Measurements from ENCODE around the gene VAX1.
"Not testable (repeated sequence)": the region's sequence is repeated elsewhere in the genome, so short reads cannot be mapped to it uniquely, and the experiment has no call there.

VAX1 gene

GRCh38 chr10:117137911-117138642 lies at the start of gene VAX1:
Gene VAX1 (minus strand): TSS chr10:117138270. CDS start chr10:117138056, 214 bp downstream.
- DNase-seq: peak; percentile 64

GRCh38 chr10:117186832-117187615 lies 49.0 kb upstream of the VAX1 start:
- peak; percentile 37 for DNase-seq

GRCh38 chr10:117185817-117186216 lies 47.7 kb upstream of the VAX1 start:
- not testable (repeated sequence) for DNase-seq

- DNase-seq: no peak
Measured at GRCh38 chr10:117184821-117185220, 46.8 kb upstream of the VAX1 start.

GRCh38 chr10:117184296-117184695 lies 46.2 kb upstream of the VAX1 start:
- no peak for DNase-seq

- no peak for DNase-seq
Measured at GRCh38 chr10:117178190-117178589, 40.1 kb upstream of the VAX1 start.

- peak; percentile 84 for DNase-seq
Measured at GRCh38 chr10:117175901-117176534, 37.9 kb upstream of the VAX1 start.

GRCh38 chr10:117175215-117175900 lies 37.3 kb upstream of the VAX1 start:
- DNase-seq: peak; percentile 77

- DNase-seq: peak; percentile 87
Measured at GRCh38 chr10:117174439-117175214, 36.6 kb upstream of the VAX1 start.

GRCh38 chr10:117170244-117170643 lies 32.2 kb upstream of the VAX1 start:
- no peak for DNase-seq

GRCh38 chr10:117169480-117169879 lies 31.4 kb upstream of the VAX1 start:
- no peak for DNase-seq

- no peak for DNase-seq
Measured at GRCh38 chr10:117168729-117169128, 30.7 kb upstream of the VAX1 start.

GRCh38 chr10:117167789-117168674 lies 30.0 kb upstream of the VAX1 start:
- peak; percentile 69 for DNase-seq

GRCh38 chr10:117167346-117167788 lies 29.3 kb upstream of the VAX1 start:
- no peak for DNase-seq

- peak; percentile 81 for DNase-seq
Measured at GRCh38 chr10:117166418-117167345, 28.6 kb upstream of the VAX1 start.

GRCh38 chr10:117165538-117166417 lies 27.7 kb upstream of the VAX1 start:
- peak; percentile 73 for DNase-seq

- DNase-seq: no peak
Measured at GRCh38 chr10:117164592-117165537, 26.8 kb upstream of the VAX1 start.

All from DMS53 (cell line).